HL-60/S4 treated with phorbol 12-myristate 13-acetate at 8.2 ng/mL for 4 days and 3 days (cell line): ENCODE data around the gene EFNA5.

ENCODE experiments used
- in situ Hi-C: fragments of 300-500 bp; cut with MboI; formaldehyde crosslinking; loops from 2 replicates; pipeline ENCODE4 v1.15.0; 2022; ENCODE audit warnings: low sequenced_read_pairs

Gene EFNA5

GRCh38 chr5:107553117-107553555 lies 117.6 kb downstream of the EFNA5 start:
- in situ Hi-C loops = no loop called here

- in situ Hi-C loops = no loop called here
These were observed 119.6 kb downstream of the EFNA5 start for GRCh38 chr5:107551088-107551487.

GRCh38 chr5:107549567-107549966 lies 121.2 kb downstream of the EFNA5 start:
- in situ Hi-C loops = no loop called here

GRCh38 chr5:107548477-107548876 lies 122.3 kb downstream of the EFNA5 start:
- in situ Hi-C loops = no loop called here

GRCh38 chr5:107546719-107547118 lies 124.0 kb downstream of the EFNA5 start:
- in situ Hi-C loops = no loop called here

GRCh38 chr5:107545486-107545885 lies 125.3 kb downstream of the EFNA5 start:
- in situ Hi-C loops = no loop called here

GRCh38 chr5:107544967-107545366 lies 125.8 kb downstream of the EFNA5 start:
- in situ Hi-C loops = no loop called here

- in situ Hi-C loops = no loop called here
These were observed 126.3 kb downstream of the EFNA5 start for GRCh38 chr5:107544476-107544875.

- in situ Hi-C loops = no loop called here
These were observed 126.9 kb downstream of the EFNA5 start for GRCh38 chr5:107543868-107544267.

GRCh38 chr5:107542831-107543231 lies 127.9 kb downstream of the EFNA5 start:
- in situ Hi-C loops = no loop called here

- in situ Hi-C loops = no loop called here
These were observed 128.3 kb downstream of the EFNA5 start for GRCh38 chr5:107542428-107542827.

- in situ Hi-C loops = no loop called here
These were observed 129.3 kb downstream of the EFNA5 start for GRCh38 chr5:107541400-107541799.

- in situ Hi-C loops = no loop called here
These were observed 130.9 kb downstream of the EFNA5 start for GRCh38 chr5:107539726-107540330.

GRCh38 chr5:107538805-107539445 lies 131.8 kb downstream of the EFNA5 start:
- in situ Hi-C loops = no loop called here

GRCh38 chr5:107538331-107538730 lies 132.4 kb downstream of the EFNA5 start:
- in situ Hi-C loops = no loop called here

GRCh38 chr5:107535849-107536248 lies 134.9 kb downstream of the EFNA5 start:
- in situ Hi-C loops = no loop called here

- in situ Hi-C loops = no loop called here
These were observed 136.5 kb downstream of the EFNA5 start for GRCh38 chr5:107533910-107534876.

GRCh38 chr5:107532916-107533315 lies 137.8 kb downstream of the EFNA5 start:
- in situ Hi-C loops = no loop called here

- in situ Hi-C loops = no loop called here
These were observed 138.4 kb downstream of the EFNA5 start for GRCh38 chr5:107532169-107532878.

GRCh38 chr5:107531308-107531707 lies 139.4 kb downstream of the EFNA5 start:
- in situ Hi-C loops = no loop called here

GRCh38 chr5:107529618-107530017 lies 141.1 kb downstream of the EFNA5 start:
- in situ Hi-C loops = no loop called here
